HG03060 (cell line): ENCODE data around the gene TMEM165.

Experiments
- ATAC-seq: cut with Tn5 transposase; IDR thresholded peaks from one replicate; pipeline ENCODE4 v1.9.1; 2021; ENCODE audit warnings: low read depth, moderate number of reproducible peaks; ENCODE audit not compliant: unreplicated experiment

TMEM165 gene

DNA sequence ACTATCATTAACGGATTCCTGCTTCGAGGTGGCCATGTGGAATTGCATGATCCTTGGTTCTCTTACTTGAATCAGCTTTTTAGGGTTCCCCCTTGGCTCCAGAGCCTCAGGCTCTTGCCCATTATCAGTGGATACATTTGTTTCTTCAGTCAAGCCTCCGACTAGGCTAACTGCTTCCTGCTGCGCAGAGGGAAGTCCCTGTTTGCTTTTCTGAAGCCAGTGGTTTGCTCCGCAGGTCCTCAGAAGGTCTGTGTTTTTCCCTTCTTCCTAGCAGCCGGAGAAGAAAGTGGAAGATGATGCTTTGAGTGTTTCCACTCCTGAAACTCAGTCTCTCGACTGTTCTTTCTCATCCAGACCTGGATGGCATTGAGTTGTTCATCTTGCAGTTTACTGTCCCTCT, 29.1 kb upstream of the TMEM165 start:
- ATAC-seq = no peak

DNA sequence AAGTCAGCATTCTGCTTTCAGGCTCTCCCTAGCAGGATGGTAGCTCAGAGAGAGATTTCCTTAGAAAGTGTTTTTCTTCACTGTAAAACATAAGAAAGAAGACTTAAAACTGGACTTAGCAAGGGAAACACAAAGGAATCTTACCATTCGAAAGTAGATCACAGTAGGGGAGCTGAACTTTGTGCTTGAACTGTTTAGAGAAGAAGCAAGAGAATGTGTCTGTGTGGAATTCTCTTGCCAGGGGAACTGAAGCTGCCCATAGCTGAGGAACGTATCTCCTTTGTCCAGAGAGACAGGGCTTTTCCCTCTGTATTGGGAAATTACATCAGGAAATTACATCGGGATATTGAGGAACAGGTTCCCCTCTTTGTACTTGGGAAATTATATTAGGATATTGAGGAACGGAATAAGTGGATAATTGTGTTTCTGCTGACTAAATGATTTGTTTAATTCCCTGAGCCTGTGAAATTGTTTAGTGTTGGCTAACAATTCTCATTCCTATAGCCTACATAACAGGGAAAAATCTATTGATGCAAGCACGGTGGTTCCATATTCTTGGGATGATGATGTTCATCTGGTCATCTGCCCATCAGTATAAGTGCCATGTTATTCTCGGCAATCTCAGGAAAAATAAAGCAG, 28.6 kb upstream of the TMEM165 start:
- ATAC-seq = no peak

DNA sequence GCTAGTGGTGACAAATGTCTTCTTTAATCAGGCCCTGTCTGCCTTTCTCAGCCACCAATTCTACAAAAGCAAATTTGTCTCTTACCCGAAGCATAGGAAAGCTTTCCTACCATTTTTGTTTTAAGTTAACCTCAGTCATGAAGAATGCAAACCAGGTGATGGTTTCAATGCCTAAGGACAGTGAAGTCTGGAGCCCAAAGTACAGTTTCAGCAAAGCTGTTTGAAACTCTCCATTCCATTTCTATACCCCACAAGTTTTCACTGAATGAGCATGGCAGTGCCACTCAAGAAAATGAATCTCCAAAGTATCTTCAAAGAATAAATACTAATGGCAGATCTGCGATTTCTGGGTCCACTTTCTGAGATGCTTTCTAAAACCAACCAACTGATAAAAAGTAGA, 25.8 kb upstream of the TMEM165 start:
- ATAC-seq = no peak

DNA sequence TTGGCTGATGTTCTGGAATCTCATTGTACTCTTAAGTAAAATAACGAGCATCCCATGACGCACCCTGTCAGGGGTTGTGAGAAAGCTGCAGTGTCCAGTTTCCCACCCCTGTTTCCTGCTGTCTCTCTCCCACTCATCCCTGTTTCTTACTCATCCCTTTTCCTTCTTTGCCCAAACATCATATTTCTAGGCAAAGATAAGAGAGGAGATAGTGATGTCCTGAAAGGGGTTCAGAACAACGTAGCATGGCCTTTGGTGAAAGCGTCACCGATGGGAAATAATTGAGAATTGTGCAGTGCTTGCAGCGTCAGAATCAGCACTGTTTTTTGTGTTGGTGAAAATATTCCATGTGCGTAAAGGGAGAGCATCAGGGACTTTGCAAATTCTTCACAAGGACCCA, 23.5 kb upstream of the TMEM165 start:
- no peak for ATAC-seq

DNA sequence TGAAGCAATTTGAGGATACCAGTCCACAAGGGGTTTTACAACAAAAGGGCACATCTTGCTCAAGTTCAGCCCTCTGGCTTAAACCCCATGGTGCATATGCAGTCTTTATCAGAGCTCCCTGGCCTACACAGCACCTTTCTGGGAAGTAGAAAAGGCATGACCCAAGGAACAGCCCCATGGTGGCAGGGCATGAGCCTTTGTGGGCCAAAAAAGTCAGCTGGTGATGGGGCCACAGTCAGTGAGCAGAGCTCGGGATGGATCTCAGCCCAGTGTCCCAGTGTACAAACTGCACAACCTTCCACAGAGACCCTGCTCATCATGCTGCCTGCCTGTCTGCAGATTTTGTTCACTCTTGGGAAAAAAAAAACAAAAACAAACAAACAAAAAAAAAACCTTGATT, 22.3 kb upstream of the TMEM165 start:
- ATAC-seq = no peak

DNA sequence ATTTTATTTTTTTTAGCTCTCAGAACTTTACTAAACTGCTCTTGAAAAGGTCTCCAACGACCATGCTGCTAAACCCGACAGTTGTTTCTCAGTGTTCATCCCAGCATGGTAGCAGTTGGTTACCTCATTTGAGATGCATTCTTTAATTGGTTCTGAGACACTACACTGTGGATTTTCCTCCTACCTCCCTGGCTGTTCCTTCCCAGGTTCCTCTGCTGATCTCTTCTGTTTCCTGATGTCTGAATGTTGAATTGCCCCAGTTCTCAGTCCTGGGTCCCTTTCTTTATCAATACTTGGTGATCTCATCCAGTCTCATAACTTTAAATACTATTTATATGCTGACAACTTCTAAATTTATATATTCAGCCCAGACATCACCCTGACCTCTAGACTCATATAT, 19.1 kb upstream of the TMEM165 start:
- no peak for ATAC-seq

DNA sequence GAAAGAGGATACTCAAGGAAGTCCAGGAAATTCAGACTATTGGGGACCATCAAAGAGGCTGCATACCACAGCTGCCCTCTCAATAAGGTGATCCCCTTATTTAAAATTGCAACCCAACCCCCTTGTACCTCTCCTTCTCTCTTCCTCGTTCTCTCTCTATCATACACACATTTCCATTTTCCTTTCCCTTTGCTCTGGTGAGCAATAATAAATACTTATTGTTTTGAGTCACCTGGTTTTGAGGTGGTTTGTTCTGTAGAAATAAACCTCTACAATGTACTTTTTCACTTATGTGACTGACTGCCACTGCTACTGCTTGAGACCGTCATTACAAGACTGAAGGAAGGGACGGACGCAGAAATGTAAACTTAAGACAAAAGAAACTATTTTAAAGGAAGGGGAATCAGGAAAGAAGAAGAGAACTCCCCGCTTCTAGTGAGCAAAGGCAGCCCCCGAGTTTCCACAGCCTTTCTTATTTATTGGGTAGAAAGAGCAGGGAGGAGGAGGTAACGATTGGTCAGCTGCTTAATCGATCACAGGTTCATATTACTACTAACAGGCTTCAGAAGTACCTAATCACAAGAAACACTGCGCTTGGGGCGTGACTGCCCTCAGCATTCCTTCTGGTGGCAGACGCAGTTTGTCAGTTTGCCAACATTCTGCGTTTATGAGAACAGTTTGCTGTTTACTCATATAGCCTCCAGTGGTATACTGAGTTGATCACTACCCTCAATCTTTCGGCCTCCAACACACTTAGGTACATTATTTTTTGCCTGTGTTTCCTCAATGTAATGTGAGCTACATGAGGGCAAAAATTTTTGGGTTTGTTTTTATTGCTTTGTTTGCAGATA, 16.9 kb upstream of the TMEM165 start:
- no peak for ATAC-seq

DNA sequence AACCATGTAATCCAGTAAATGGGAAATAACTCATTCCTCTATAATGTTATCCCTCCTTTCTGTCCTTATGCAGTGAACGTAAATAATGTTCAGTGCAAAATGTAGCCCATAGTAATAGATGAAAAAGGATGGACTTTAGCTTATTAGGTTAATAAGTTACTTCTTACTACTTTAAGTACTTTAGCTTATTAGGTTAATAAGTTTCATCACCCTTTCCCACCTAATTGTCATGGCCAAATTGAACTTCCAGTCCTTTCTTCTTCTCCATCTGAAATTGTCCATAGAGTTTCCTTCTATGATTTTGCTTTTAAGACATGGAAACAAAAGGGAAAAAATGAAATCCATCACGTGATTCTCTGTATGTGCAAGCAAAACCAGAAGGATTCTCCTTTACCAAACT, 15.2 kb upstream of the TMEM165 start:
- ATAC-seq = no peak

DNA sequence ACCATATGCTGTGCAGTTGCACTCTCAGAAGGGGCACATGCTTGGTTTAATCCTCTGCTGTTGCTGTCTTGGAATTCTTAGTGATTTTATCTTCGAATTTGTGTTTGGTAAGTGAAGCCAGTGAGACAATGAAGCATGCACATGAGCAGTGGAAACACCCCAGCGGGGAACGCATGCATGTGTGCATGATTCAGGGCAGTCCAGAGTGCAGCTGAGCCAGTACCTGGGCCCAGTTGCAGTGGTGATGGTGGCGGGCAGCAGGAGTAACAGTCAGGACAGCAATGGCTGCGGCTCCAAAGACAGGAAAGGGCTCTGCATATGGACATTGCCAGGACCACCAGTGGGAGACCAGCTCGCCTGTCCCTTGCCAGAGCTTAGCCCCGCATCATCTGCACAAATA, 14.3 kb upstream of the TMEM165 start:
- no peak for ATAC-seq

DNA sequence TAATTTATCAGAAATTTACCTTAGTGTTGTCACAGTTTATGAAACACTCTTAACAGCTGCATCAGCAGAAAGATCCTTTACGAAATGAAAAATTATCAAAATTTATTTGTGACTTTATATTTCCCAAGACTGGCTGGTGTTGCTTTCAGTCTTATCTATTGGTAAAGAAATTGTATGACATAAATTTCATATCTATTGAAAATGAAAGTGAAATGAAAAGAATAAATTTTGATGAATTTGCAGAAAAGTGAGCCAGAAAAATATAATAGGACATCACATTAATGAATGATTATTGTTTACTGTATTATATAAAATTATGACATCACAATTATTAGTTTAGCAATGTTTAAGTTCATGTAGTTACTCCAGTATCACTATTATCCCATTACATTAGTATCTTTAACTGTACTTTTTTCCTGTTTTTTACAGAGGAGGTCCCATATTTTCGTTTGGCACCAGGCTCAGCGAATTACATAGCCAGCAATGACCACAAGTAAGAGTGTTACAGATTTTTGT, 13.2 kb upstream of the TMEM165 start:
- no peak for ATAC-seq

DNA sequence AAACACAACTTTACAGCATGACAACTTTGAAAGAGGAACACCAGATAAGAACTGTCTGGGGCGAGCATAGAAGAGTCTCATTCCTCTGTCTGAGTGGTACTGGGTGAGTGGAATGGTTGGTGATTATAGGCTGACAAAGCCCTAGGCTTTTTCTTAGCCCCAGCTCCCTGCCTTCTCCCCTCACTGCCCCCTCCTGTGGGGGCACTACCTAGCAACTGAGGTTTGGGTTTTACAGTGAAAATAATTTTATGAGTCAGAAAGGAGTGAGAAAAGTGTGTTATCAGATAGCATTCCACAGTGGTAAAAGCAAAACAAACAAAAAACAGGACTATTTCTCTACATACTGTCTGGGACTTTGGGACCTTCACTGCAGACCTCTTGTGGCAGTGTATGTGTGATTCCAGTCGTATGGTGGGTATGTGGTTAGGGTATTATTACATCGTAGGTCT, 10.5 kb upstream of the TMEM165 start:
- no peak for ATAC-seq

DNA sequence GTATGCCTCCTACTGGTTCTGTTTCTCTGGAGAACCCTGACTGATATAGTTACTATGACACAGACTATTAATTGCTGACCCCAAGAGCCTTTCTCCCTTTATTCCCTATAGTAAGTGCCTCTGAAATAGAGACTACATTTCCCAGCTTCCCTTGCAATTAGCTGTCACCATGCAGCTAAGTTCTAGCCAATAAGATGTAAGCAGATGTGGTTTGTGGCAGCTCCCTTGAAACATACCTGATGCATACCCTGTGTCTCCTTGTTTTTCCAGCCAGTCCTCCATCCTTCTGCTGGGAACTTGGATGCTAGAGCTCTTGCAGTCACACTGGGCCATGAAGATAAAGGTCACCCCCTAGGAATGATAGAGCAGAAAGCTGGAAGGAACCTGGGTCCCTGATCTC, 9.7 kb upstream of the TMEM165 start:
- ATAC-seq = peak; percentile 66

DNA sequence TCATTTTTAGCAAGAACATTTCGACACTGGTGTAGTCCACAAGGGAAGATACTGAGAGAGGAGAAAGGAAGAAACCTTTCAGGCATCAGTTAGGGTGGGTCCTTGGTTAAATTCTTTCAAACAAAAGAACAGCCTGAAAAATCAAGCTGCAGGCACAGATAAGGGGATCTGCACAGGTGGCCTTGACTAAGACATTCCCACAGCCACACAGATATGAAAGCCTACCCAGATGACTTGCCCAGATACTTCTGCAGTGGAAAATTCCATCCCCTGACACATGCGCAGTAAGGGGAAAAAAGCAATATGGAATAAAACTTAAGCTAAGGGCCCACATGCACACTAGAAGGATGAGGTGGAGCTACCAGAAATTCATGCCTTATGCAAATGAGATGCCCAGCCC, 8.9 kb upstream of the TMEM165 start:
- no peak for ATAC-seq

DNA sequence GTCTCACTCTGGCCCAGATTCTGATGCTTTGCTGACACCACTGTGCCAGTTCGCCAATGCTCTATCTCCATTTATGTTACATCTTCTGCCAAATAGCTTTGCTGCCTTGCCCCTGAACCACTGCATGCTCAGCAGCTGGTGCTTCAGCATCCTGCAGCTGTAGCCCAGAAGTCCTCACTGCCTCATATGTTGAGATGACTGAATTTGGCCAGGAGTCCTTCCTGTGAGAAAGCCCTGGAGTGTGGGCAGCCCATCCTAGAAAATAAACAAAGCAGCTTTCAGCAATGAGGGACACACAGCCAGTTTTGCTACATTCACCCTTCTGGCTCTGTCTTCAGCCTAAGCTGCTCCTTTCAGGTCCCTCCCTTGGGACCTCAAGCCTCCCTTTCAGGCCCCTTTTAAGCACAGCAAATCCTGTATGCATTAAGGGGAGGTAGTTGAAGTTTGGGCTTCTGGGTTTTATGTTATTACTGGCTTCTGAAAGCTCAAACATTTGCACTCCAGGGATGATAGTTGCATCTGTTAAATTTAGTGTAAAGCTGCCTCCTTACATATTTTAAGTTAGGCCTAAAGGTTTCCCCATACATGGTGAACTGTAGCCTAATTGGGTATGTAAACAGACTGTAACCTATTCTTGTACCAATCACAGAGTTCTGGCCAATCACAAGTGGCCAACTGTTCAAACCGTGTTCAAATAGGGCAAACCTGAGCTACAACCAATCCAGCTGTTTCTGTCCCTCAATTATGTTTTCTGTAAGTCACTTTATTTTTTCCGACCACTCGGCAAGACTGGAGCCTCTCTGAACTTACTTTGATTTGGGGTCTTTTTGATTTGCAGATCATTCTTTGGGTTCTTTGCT, 2.1 kb upstream of the TMEM165 start:
- no peak for ATAC-seq

DNA sequence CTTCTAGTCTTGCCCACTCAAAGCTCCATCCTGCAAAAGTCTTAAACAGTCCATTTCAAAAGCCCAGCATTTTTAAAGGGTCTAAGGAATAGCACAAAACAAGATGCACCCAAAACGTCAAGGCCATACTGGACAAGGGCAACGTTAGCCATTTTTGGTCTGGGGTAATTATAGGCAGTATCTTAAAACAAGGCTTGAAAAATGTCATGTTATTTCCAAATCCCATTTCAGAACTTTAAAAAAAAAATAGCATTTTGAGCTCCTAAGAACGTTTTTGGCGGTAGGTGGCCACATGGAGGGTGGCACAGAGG, 584 bp upstream of the TMEM165 start:
- no peak for ATAC-seq

DNA sequence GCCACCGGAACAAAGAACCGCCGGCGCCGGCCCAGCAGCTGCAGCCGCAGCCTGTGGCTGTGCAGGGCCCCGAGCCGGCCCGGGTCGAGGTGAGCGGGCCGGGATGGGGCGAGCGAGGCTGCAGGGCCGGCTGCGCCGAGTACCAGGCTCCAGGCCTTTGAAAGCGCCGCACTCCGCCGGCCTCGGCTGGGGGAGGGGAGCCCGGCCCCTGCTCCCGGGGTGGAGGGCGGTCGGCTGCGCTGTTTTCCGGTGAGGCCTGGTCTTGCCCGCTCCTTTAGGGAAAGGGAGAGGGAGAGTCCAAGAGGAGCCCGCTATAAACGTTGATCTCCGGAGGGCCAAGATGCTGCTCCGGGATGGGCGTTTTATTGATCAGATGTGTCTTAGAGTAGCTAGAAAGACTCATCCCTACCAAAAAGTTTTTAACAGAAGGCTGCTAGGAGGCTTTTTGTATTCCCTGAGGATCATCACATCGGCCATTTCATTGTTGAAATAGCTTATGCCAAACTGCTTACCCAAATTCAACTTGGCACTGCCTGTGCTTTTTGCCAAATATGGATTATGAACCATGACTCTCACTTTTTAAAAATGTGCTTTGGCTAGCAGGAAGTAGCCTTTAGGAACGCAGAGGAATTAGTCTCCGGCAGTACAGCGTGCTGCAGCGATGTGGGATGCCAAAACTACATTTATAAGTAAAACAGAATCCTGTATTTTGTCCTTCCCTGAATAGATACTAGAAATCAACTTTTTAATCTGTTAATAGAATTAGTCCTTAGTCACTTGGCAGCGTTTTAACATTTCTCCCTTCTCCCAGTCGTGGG, 760 bp downstream of the TMEM165 start:
- ATAC-seq = peak; percentile 0

DNA sequence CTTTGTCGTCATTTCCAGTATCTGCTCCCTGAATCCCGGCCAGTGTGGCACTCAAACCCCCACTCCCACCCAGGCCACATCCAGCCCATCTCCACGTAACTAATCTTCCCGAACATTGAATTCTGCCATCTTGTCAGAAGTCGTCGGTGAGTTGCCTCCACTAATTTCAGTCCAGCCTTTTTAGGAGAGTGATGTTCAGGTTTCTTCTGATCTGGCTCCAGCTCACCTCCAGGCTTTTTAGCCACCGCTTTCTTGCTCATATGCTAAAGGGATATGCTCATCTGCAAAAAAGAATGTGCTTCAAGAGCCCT, 1.3 kb downstream of the TMEM165 start:
- no peak for ATAC-seq

DNA sequence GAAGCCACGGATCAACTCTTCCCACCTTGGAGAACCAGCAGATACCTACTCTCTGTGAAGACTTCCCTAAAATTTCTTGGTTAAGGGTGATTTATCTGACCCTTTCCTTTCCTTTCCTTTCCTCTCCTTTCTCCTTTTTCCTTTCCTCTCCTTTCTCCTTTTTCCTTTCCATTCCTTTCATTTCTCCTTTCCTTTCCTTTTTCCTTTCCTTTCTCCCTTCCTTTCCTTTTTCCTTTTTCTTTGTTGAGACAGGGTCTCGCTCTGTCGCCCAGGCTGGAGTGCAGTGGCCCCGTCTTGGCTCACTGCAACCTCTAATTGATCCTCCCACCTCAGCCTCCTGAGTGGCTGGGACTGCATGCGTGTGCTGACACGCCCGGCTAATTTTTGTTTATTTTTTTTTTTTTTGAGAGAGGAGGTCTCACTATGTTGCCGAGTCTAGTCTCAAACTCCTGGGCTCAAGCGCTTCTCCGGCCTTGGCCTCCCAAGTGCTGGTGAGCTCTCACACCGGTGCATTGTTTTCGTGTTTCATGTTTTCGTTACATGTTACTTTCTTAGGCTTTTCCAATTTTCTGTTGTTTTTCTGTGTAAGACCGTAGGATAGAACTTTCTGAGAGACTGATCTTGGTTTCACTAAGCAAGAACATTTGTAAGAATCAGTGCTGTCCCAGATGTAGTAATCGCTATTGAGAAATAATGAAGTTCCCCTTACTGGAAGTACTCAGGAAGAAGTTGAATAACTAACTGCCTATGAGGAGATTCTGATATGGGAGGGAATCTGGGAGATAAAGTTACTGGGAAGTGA, 2.0 kb downstream of the TMEM165 start:
- ATAC-seq = no peak

DNA sequence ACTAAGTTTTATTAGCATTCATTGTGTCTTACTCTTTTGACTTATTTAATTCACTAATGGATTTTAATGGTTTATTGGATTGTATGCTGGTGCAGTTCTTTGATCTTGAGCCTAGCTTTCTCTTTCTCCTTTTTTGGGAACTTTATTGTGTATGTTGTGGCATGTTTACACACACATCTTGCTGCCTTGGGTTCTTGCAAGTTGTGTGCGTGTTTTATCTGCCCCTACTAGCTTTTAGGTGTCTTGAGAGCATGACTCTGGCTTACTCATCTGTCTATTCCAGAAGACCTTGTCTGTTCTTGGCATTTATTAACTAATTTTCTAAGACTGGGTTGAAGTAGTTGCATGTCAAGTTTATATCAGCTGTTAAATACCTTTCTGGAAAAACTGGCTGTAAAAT, 2.7 kb downstream of the TMEM165 start:
- no peak for ATAC-seq

DNA sequence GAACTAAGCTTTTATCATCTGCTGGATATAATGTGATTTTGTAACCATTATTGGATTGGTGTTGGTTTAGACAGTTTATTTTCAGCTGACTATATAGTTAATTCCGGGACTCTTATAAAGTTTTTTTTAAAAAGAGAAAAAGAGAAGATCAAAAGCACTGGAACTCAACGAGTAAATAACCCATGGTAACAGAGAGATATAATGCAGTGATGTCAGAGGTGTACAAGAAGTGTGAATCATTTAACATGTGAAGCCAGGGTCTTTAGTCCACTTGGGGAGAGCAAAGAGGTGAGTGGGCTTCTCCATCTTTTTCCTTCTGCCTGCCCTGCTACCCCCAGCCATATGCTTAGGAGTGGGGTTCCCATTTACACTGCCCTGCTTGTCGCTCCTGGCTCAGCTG, 3.2 kb downstream of the TMEM165 start:
- ATAC-seq = no peak
